ENCODE results near the gene PARD3. TPM values are rescaled to one million over a fixed set of nuclear protein-coding genes. Genes with fewer than 3 reads are reported as not detected.

Gene PARD3
- total RNA-seq, 2 experiments from 2014 or later, result 0.53 to 0.71 TPM

- no peak for TF ChIP-seq CTCF (IDR thresholded peaks at IDR 0.05)
- ChIA-PET POLR2A (no interaction called here), CTCF (no interaction called here)
- Histone ChIP-seq H3K36me3 (ENCODE audit: insufficient read depth, low read length) (no peaks in the 10 kb centered on the region), H3K27ac (ENCODE audit: low read depth in 1 of 2, low read length in 2 of 2) (no peak overlapping the region), H3K4me3 (ENCODE audit: low read length) (no peak overlapping the region), H3K4me1 (ENCODE audit: insufficient read depth, low read length) (no peaks in the 10 kb centered on the region), H3K9me3 (ENCODE audit: control insufficient read depth in 1 of 2, insufficient read depth in 1 of 2, low read length in 2 of 2) (peaks cover 0 to 7% of the 10 kb centered on the region in 2 experiments), H3K27me3 (ENCODE audit: control insufficient read depth in 1 of 2, insufficient read depth in 2 of 2, low read length in 2 of 2) (peaks cover 0 to 3% of the 10 kb centered on the region in 2 experiments)
- intact Hi-C loops (cut with DNase I, micrococcal nuclease), result no loop called here
- Mint-ChIP-seq H3K9me3 (peaks cover 4% of the 10 kb centered on the region), H3K36me3 (ENCODE audit: low read depth) (no peaks in the 10 kb centered on the region), H3K4me1 (ENCODE audit: low read depth) (no peaks in the 10 kb centered on the region), H3K27ac (no peak overlapping the region), H3K27me3 (no peaks in the 10 kb centered on the region), H3K4me3 (no peak overlapping the region)
- ATAC-seq (ENCODE audit: poor library complexity) (no peak), DNase-seq (no peak)
These were observed 712.1 kb downstream of the PARD3 start for GRCh38 chr10:34102893-34103506.

GRCh38 chr10:34102237-34102673, 712.8 kb downstream of the PARD3 start:
- Mint-ChIP-seq H3K27ac (no peak overlapping the region), H3K4me3 (no peak overlapping the region)
- CTCF ChIA-PET, result no interaction called here

GRCh38 chr10:34101001-34101400, 714.1 kb downstream of the PARD3 start:
- Histone ChIP-seq H3K4me3 (ENCODE audit: low read length) (no peak overlapping the region), H3K36me3 (ENCODE audit: insufficient read depth, low read length) (no peaks in the 10 kb centered on the region), H3K27me3 (ENCODE audit: control insufficient read depth in 1 of 2, insufficient read depth in 2 of 2, low read length in 2 of 2) (peaks cover 0 to 3% of the 10 kb centered on the region in 2 experiments), H3K27ac (ENCODE audit: low read depth in 1 of 2, low read length in 2 of 2) (no peak overlapping the region), H3K9me3 (ENCODE audit: control insufficient read depth in 1 of 2, insufficient read depth in 1 of 2, low read length in 2 of 2) (peaks cover 0 to 13% of the 10 kb centered on the region in 2 experiments), H3K4me1 (ENCODE audit: insufficient read depth, low read length) (no peaks in the 10 kb centered on the region)
- ChIA-PET CTCF (no interaction called here), POLR2A (no interaction called here)
- ATAC-seq (ENCODE audit: poor library complexity) (no peak), DNase-seq (no peak)
- Mint-ChIP-seq H3K4me3 (no peak overlapping the region), H3K36me3 (ENCODE audit: low read depth) (no peaks in the 10 kb centered on the region), H3K4me1 (ENCODE audit: low read depth) (no peaks in the 10 kb centered on the region), H3K27ac (no peak overlapping the region), H3K27me3 (no peaks in the 10 kb centered on the region), H3K9me3 (peaks cover 4% of the 10 kb centered on the region)
- TF ChIP-seq CTCF (IDR thresholded peaks at IDR 0.05), result no peak
- intact Hi-C loops (cut with DNase I, micrococcal nuclease), result no loop called here

More at GRCh38 chr10:34102237-34102673, 712.8 kb downstream of the PARD3 start:
- no peak for TF ChIP-seq CTCF (IDR thresholded peaks at IDR 0.05)
- no peak for ATAC-seq (ENCODE audit: poor library complexity)
- no peaks in the 10 kb centered on the region for H3K4me1 ChIP-seq (ENCODE audit: insufficient read depth, low read length)
- H3K9me3 Mint-ChIP-seq, result peaks cover 4% of the 10 kb centered on the region
- H3K9me3 ChIP-seq (ENCODE audit: control insufficient read depth in 1 of 2, insufficient read depth in 1 of 2, low read length in 2 of 2), result peaks cover 0 to 7% of the 10 kb centered on the region in 2 experiments
- no peaks in the 10 kb centered on the region for H3K36me3 ChIP-seq (ENCODE audit: insufficient read depth, low read length)
- no peaks in the 10 kb centered on the region for H3K27me3 Mint-ChIP-seq
- intact Hi-C loops (cut with DNase I, micrococcal nuclease), result no loop called here
- POLR2A ChIA-PET, result no interaction called here
- DNase-seq, result no peak
- no peak overlapping the region for H3K27ac ChIP-seq (ENCODE audit: low read depth in 1 of 2, low read length in 2 of 2)
- H3K4me1 Mint-ChIP-seq (ENCODE audit: low read depth), result no peaks in the 10 kb centered on the region
- H3K27me3 ChIP-seq (ENCODE audit: control insufficient read depth in 1 of 2, insufficient read depth in 2 of 2, low read length in 2 of 2), result peaks cover 0 to 3% of the 10 kb centered on the region in 2 experiments
- H3K4me3 ChIP-seq (ENCODE audit: low read length), result no peak overlapping the region
- no peaks in the 10 kb centered on the region for H3K36me3 Mint-ChIP-seq (ENCODE audit: low read depth)
